MCF 10A (cell line): ENCODE measurements around the gene VAV3. TPM values are rescaled to one million over a fixed set of nuclear protein-coding genes. Genes with fewer than 3 reads are reported as not detected.
"Not testable (repeated sequence)": the region's sequence is repeated elsewhere in the genome, so short reads cannot be mapped to it uniquely, and the experiment has no call there.

Experiments used
- BruUV-seq: library from RNA; stranded (reverse); fragments of 400-500 nt; replicated peaks from 2 replicates; lab custom pipeline; 2021; lab: Mats Ljungman, UMichigan
- CTCF ChIA-PET: fragments of 300-600 bp; sonication (Branson Sonifier 250); formaldehyde crosslinking; extraction: SDS; loops from one replicate; lab custom pipeline; 2021; ENCODE audit warnings: antibody characterized with exemption, inconsistent platforms; lab: Yijun Ruan, JAX
- POLR2A ChIA-PET: fragments of 300-600, 350-650 bp; sonication (Branson Sonifier 250); formaldehyde crosslinking; extraction: SDS; loops from one replicate; lab custom pipeline; 2020; ENCODE audit warnings: antibody characterized with exemption, inconsistent platforms; lab: Yijun Ruan, JAX
- DNase-seq: peaks from one replicate; pipeline ENCODE4 v3.0.0-alpha.2; 2018; ENCODE audit not compliant: unreplicated experiment
- H3K27ac Mint-ChIP-seq: one replicate; pipeline ENCODE4 v1.8.0; 2022; ENCODE audit warnings: mild to moderate bottlenecking, low read depth, mixed read lengths; ENCODE audit not compliant: unreplicated experiment
- H3K27me3 Mint-ChIP-seq: one replicate; pipeline ENCODE4 v1.8.0; 2022; ENCODE audit warnings: mixed read lengths; ENCODE audit not compliant: insufficient read depth, unreplicated experiment
- H3K36me3 Mint-ChIP-seq: one replicate; pipeline ENCODE4 v1.8.0; 2022; ENCODE audit warnings: mild to moderate bottlenecking, moderate library complexity, mixed read lengths; ENCODE audit not compliant: insufficient read depth, unreplicated experiment
- H3K4me1 Mint-ChIP-seq: one replicate; pipeline ENCODE4 v1.8.0; 2022; ENCODE audit warnings: mixed read lengths; ENCODE audit not compliant: insufficient read depth, unreplicated experiment
- H3K4me3 Mint-ChIP-seq: one replicate; pipeline ENCODE4 v1.8.0; 2022; ENCODE audit warnings: mild to moderate bottlenecking, moderate library complexity, mixed read lengths; ENCODE audit not compliant: unreplicated experiment
- H3K9me3 Mint-ChIP-seq: one replicate; pipeline ENCODE4 v1.8.0; 2022; ENCODE audit warnings: mixed read lengths; ENCODE audit not compliant: unreplicated experiment
- intact Hi-C: fragments of 100-400 bp; cut with micrococcal nuclease; formaldehyde crosslinking; loops from 2 replicates; pipeline ENCODE4 v1.14.1; 2022
- total RNA-seq: library from RNA; stranded (reverse); gene quantifications from 2 replicates; pipeline ENCODE4 v1.2.3, GENCODE V29; 2022
- TF ChIP-seq, protein P1 (sequence below): fragments of 200-600 bp; IDR thresholded peaks from one replicate; pipeline ENCODE4 v1.8.0; 2022; ENCODE audit warnings: antibody characterized with exemption, mild to moderate bottlenecking; ENCODE audit not compliant: unreplicated experiment

The VAV3 gene
- total RNA-seq, 1 experiment from 2014 or later = 2.0 TPM

GRCh38 chr1:107727866-107728265 lies 237.1 kb downstream of the VAV3 start:
- intact Hi-C loops = no loop called here
- DNase-seq = no peak
- ChIA-PET CTCF (interaction anchor here (1.9 kb wide), 1 partner anchor 13 kb away, joined by 8 read pairs; no protein-coding TSS in a partner anchor), POLR2A (interaction anchor here (1.2 to 2.0 kb wide), 2 partner anchors 42 to 155 kb away, joined by 3 to 4 read pairs; no protein-coding TSS in a partner anchor)
- no peak overlapping the region for H3K4me3 Mint-ChIP-seq
- H3K9me3 Mint-ChIP-seq = no peaks in the 10 kb centered on the region
- no TSS peak for BruUV-seq
- H3K4me1 Mint-ChIP-seq = peaks cover 14% of the 10 kb centered on the region
- no peaks in the 10 kb centered on the region for H3K36me3 Mint-ChIP-seq
- TF ChIP-seq, protein P1, sequence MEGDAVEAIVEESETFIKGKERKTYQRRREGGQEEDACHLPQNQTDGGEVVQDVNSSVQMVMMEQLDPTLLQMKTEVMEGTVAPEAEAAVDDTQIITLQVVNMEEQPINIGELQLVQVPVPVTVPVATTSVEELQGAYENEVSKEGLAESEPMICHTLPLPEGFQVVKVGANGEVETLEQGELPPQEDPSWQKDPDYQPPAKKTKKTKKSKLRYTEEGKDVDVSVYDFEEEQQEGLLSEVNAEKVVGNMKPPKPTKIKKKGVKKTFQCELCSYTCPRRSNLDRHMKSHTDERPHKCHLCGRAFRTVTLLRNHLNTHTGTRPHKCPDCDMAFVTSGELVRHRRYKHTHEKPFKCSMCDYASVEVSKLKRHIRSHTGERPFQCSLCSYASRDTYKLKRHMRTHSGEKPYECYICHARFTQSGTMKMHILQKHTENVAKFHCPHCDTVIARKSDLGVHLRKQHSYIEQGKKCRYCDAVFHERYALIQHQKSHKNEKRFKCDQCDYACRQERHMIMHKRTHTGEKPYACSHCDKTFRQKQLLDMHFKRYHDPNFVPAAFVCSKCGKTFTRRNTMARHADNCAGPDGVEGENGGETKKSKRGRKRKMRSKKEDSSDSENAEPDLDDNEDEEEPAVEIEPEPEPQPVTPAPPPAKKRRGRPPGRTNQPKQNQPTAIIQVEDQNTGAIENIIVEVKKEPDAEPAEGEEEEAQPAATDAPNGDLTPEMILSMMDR = no peak
- H3K27me3 Mint-ChIP-seq = no peaks in the 10 kb centered on the region
- H3K27ac Mint-ChIP-seq = no peak overlapping the region

DNA sequence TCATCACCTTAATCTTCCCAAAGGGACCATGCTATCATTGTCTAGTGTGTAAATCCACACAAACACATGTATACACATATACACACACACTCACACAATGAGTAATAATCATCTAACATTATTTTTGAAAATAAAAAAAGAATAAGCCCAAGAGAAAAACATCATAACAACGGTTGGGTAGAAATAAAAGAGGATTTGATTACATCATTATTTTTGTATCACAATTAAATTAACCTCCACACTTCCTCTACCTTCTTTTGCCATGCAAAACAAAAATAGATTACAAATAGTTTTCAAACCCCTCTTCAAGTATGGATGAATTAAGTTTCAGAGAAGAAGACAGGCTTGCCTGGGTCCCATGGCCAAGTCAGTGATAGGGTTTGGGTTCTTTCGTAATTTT lies 238.1 kb downstream of the VAV3 start:
- TF ChIP-seq, protein P1 = no peak
- Mint-ChIP-seq H3K27me3 (no peaks in the 10 kb centered on the region), H3K4me1 (peaks cover 14% of the 10 kb centered on the region), H3K27ac (no peak overlapping the region), H3K36me3 (no peaks in the 10 kb centered on the region), H3K9me3 (no peaks in the 10 kb centered on the region), H3K4me3 (no peak overlapping the region)
- CTCF ChIA-PET = no interaction called here
- intact Hi-C loops = no loop called here
- BruUV-seq = no TSS peak
- POLR2A ChIA-PET = interaction anchor here (1.2 to 2.0 kb wide), 2 partner anchors 41 to 154 kb away, joined by 3 to 4 read pairs; no protein-coding TSS in a partner anchor
- DNase-seq = no peak

- BruUV-seq = no TSS peak
- intact Hi-C loops = no loop called here
- Mint-ChIP-seq H3K9me3 (no peaks in the 10 kb centered on the region), H3K36me3 (no peaks in the 10 kb centered on the region), H3K4me1 (peaks cover 14% of the 10 kb centered on the region), H3K4me3 (no peak overlapping the region), H3K27ac (no peak overlapping the region), H3K27me3 (no peaks in the 10 kb centered on the region)
- TF ChIP-seq, protein P1 = no peak
- DNase-seq = peak; percentile 23
- ChIA-PET CTCF (interaction anchor here (0.5 to 1.4 kb wide), 4 partner anchors 25 to 147 kb away, joined by 3 to 4 read pairs (median 4); no protein-coding TSS in a partner anchor), POLR2A (interaction anchor here (1.0 to 3.7 kb wide), 4 partner anchors 10 to 54 kb away, joined by 3 to 30 read pairs (median 6); no protein-coding TSS in a partner anchor)
Observed at GRCh38 chr1:107724648-107725047, 240.3 kb downstream of the VAV3 start.

DNA sequence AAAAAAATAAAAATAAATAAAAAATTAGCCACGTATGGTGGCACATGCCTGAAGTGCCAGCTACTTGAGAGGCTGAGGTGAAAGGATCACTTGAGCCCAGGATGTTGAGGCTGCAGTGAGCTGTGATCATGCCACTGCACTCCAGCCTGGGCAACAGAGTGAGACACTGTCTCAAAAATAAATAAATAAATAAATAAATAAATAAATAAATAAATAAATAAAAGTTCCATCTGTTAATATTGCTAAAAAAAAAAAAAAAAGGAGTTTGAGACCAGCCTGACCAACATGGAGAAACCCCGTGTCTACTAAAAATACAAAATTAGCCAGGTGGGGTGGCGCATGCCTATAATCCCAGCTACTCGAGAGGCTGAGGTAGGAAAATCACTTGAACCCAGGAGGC lies 244.8 kb downstream of the VAV3 start:
- H3K4me1 Mint-ChIP-seq = peaks cover 14% of the 10 kb centered on the region
- H3K27me3 Mint-ChIP-seq, H3K36me3 Mint-ChIP-seq, POLR2A ChIA-PET, H3K4me3 Mint-ChIP-seq, intact Hi-C loops, BruUV-seq, H3K9me3 Mint-ChIP-seq, H3K27ac Mint-ChIP-seq, DNase-seq: not testable (repeated sequence)
- CTCF ChIA-PET = interaction anchor here (0.6 to 0.7 kb wide), 2 partner anchors 567 to 1810 kb away, joined by 3 read pairs; no protein-coding TSS in a partner anchor
